Mammary epithelial cell (primary cell): Measurements from ENCODE around the gene IGLL1.

Experiments used
- EZH2 ChIP-seq: IDR thresholded peaks from 2 replicates; pipeline ENCODE4 v1.6.1; 2012; ENCODE audit warnings: low read length, inconsistent platforms, borderline replicate concordance
- TF ChIP-seq, protein P1 (sequence below), 2 donors: IDR thresholded peaks in 1 of 2; conservative IDR thresholded peaks in 1 of 2; 2 replicates each; pipeline ENCODE4 v1.5.1; 2011 to 2012; ENCODE audit warnings: inconsistent platforms in 2 of 2, low read length in 2 of 2, mild to moderate bottlenecking in 2 of 2, control low read depth in 1 of 2, low read depth in 1 of 2; ENCODE audit not compliant: insufficient read depth in 1 of 2; ENCODE audit errors: extremely low read depth in 1 of 2

DNA sequence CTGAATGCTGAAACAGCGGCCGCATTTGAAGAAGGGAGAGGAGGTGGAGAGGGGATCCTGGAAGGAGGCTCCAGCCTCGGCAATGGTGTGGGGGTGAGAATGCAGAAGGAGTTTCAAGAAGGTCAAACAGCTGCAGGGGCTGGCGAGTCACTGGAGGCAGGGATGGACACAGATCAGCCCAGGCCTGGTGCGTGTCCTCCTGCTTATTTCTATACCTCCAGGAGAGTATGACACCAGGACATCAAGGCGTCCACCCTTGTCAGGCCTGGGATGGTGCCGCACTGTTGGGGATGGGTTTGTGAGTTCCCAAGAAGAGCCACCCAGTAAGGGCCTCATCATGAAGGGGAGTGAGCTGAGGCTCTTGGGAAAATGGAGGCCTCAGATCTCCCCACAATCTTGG lies 23.1 kb downstream of the IGLL1 start:
- TF ChIP-seq, protein P1, sequence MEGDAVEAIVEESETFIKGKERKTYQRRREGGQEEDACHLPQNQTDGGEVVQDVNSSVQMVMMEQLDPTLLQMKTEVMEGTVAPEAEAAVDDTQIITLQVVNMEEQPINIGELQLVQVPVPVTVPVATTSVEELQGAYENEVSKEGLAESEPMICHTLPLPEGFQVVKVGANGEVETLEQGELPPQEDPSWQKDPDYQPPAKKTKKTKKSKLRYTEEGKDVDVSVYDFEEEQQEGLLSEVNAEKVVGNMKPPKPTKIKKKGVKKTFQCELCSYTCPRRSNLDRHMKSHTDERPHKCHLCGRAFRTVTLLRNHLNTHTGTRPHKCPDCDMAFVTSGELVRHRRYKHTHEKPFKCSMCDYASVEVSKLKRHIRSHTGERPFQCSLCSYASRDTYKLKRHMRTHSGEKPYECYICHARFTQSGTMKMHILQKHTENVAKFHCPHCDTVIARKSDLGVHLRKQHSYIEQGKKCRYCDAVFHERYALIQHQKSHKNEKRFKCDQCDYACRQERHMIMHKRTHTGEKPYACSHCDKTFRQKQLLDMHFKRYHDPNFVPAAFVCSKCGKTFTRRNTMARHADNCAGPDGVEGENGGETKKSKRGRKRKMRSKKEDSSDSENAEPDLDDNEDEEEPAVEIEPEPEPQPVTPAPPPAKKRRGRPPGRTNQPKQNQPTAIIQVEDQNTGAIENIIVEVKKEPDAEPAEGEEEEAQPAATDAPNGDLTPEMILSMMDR (conservative IDR thresholded peaks at IDR 0.05 in 1 of 2, IDR thresholded peaks at IDR 0.05 in 1 of 2; ENCODE audit: extremely low read depth in 1 of 2, insufficient read depth in 1 of 2, low read depth in 1 of 2, low read length in 2 of 2), result no peak
- no peak for TF ChIP-seq EZH2
